Right cardiac atrium (tissue), 5 donors: Measurements from ENCODE around the gene RNF213. TPM values are rescaled to one million over a fixed set of nuclear protein-coding genes. Genes with fewer than 3 reads are reported as not detected.
A peak's percentile ranks its signal among the peaks of the same experiment; 100 is the strongest.
"Not testable (repeated sequence)": the region's sequence is repeated elsewhere in the genome, so short reads cannot be mapped to it uniquely, and the experiment has no call there.

Source experiments
- ATAC-seq, 2 donors: fragments of 200-7000 bp; cut with Tn5 transposase; one replicate each; pipeline versions ENCODE4 v1.8.0 to v1.9.1; 2020; ENCODE audit warnings: moderate library complexity in 2 of 2, mild to moderate bottlenecking in 1 of 2
- DNase-seq, 3 donors: peaks; one replicate each; pipeline ENCODE4 v3.0.0-alpha.2; 2020
- H3K27ac ChIP-seq: one replicate; pipeline ENCODE4 v1.5.1; 2013; ENCODE audit warnings: mild to moderate bottlenecking, low read length, control low read depth, moderate library complexity
- H3K27me3 ChIP-seq: one replicate; pipeline ENCODE4 v1.6.1; 2013; ENCODE audit not compliant: control insufficient read depth, insufficient read depth
- H3K4me1 ChIP-seq: one replicate; pipeline ENCODE4 v1.6.1; 2013; ENCODE audit warnings: low read length; ENCODE audit not compliant: control insufficient read depth, insufficient read depth
- H3K4me3 ChIP-seq: one replicate; pipeline ENCODE4 v1.5.1; 2013; ENCODE audit warnings: low read length, control low read depth
- H3K9me3 ChIP-seq: one replicate; pipeline ENCODE4 v1.6.1; 2013; ENCODE audit warnings: low read length; ENCODE audit not compliant: control insufficient read depth
- WGBS: extraction: QIAGEN DNeasy Blood & Tissue Kit; methylation state at CpG from one replicate; pipeline ENCODE4 v1.1.7; 2013; 5-methylcytosine and 5-hydroxymethylcytosine counted together
- intact Hi-C, 4 donors: fragments of 100-400 bp; cut with DNase I; formaldehyde crosslinking; loops; one replicate each; pipeline versions ENCODE4 v1.11.0 to v1.14.0; 2022 to 2023
- polyA plus RNA-seq: library from polyadenylated mRNA; stranded (reverse); fragments of 200-250 nt; gene quantifications from one replicate; pipeline ENCODE4 v1.2.3, GENCODE V29; 2013
- total RNA-seq, 4 donors: library from RNA; stranded (reverse); fragmentation: NEBNext Ultra II Directional; extraction: Animal tissue kit (Norgen Biotek cat#: 25700); gene quantifications; one replicate each; pipeline ENCODE4 v1.2.1, GENCODE V29; 2021
- donor health status: healthy with polysubstance abuse.
- donor health status: DM: no; HTN: yes; CAD: no.
- donor health status: DM: no; HTN: no; CAD: no.
- donor health status: DM: no; HTN: yes; CAD: no; lungs with severe emphysema.
- donor health status: DM: yes; HTN: yes; CAD: no.

The RNF213 gene
- total and polyA plus RNA-seq, 5 donors: 28.7 to 49.7 (median 43.0) TPM

DNA sequence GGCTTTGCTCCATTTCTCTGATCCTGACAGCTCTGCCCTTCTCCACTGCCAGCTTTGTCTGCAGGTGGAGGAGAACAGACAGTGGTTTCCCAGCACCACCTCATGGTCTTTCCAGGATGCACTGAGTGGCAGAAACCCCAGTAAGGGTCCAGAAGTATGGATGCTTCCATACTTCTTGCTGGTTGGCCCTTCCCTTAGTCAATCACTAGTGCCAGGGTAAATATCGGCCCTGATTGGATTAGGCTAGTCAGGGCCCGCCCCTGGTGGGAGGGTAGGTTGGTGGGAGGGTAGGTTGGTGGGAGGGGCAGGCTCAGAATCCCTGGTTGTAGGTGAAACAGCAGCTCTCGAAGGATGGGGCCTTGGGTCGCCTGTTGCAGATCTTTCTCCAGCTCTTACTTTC lies 10.2 kb downstream of the RNF213 start:
- intact Hi-C loops: no loop called here
- Histone ChIP-seq H3K4me3 (no peak overlapping the region), H3K4me1 (peaks cover 1% of the 10 kb centered on the region), H3K27ac (no peak overlapping the region), H3K9me3 (no peaks in the 10 kb centered on the region), H3K27me3 (no peaks in the 10 kb centered on the region)
- peak in 1 of 3 donors; percentile 67 for DNase-seq
- 77% methylated on average over 4 of the region's 4 CpGs for WGBS
- ATAC-seq: peak in 1 of 2 donors; percentile 64

DNA sequence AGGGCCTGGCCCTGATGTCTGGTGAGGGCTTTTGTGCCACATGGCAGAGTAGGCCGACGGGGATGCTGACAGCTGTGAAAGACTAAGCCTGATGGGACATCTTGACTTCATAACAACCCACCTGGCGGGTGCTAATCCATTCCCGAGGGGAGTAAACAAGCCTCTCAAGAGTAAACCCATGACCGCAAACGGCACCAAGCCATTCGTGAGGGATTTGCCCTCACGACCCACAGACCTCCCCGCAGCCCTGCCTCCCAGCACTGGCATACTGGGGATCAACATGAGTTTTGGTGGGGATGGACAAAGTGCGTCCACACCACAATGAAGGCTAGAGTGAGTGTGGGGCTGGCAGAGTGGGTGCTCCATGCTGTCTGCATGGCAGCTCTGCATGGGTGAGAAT lies 11.7 kb downstream of the RNF213 start:
- peaks cover 1% of the 10 kb centered on the region for H3K4me1 ChIP-seq
- ATAC-seq (no peak), DNase-seq (peak in 1 of 3 donors; percentile 28)
- no peak overlapping the region for H3K27ac ChIP-seq
- no peaks in the 10 kb centered on the region for H3K27me3 ChIP-seq
- 93% methylated on average over 10 of the region's 10 CpGs for WGBS
- no peak overlapping the region for H3K4me3 ChIP-seq
- intact Hi-C loops: no loop called here
- no peaks in the 10 kb centered on the region for H3K9me3 ChIP-seq

DNA sequence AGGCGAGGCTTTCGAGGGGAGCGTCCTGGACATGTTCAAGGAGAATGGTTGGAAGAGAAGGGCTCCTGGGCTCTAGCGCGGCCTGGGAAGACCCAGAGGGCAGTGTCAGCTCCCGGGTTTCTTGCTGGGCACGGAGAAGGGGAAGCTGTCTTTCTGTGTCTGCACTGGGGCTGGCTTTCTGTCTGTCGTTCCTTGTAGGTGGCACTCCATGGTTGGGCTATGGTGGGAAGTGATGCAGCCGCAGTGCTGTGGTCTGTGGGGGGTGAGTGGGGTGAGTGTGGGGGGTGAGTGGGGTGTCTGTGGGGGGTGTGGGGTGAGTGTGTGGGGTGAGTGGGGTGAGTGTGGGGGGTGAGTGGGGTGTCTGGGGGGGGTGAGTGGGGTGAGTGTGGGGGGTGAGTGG lies 13.7 kb downstream of the RNF213 start:
- H3K4me3 ChIP-seq: no peak overlapping the region
- H3K27me3 ChIP-seq: no peaks in the 10 kb centered on the region
- DNase-seq (peak in 1 of 3 donors; percentile 25), ATAC-seq (no peak)
- H3K27ac ChIP-seq: no peak overlapping the region
- peaks cover 1% of the 10 kb centered on the region for H3K4me1 ChIP-seq
- 81% methylated on average over 9 of the region's 9 CpGs for WGBS
- intact Hi-C loops: no loop called here
- H3K9me3 ChIP-seq: no peaks in the 10 kb centered on the region

DNA sequence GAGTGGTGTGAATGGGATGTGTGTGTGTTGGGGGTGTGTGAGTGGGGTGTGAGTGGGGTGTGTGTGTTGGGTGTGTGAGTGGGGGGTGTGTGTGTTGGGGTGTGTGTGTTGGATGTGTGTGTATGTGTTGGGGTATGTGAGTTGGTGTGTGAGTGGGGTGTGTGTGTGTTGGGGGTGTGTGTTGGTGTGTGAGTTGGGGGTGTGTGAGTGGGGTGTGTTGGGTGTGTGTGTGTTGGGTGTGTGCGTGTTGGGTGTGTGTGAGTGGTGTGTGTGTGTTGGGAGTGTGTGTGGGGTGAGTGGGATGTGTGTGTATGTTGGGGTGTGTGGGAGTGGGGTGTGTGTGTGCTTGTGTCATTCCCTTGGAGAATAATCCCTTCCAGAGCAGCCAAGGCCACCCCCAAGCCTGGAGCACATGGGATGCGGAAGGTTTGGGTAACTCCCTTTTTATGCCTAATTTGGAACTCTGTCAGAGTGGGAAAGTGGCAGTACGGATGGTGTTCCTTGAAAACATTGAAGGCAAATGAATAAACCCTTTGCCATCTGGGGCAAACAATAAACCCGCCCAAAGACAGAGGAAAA lies 14.3 kb downstream of the RNF213 start:
- 82% methylated on average over 4 of the region's 4 CpGs for WGBS
- H3K9me3 ChIP-seq: no peaks in the 10 kb centered on the region
- intact Hi-C loops: no loop called here
- peaks cover 1% of the 10 kb centered on the region for H3K4me1 ChIP-seq
- no peak overlapping the region for H3K4me3 ChIP-seq
- no peak overlapping the region for H3K27ac ChIP-seq
- no peak for ATAC-seq
- DNase-seq: peak in 1 of 3 donors; percentile 35
- no peaks in the 10 kb centered on the region for H3K27me3 ChIP-seq

DNA sequence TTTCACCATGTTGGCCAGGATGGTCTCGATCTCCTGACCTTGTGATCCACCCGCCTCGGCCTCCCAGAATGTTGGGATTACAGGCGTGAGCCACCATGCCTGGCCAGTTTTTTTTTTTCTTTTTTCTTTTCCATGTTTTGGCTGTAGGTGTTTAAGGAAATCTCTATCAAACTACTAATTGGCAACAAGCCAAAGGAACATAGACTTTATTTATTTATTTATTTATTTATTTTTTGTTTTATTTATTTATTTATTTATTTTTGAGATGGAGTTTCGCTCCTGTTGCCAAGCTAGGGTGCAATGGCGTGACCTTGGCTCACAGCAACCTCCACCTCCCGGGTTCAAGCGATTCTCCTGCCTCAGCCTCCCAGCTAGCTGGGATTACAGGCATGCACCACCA lies 15.2 kb downstream of the RNF213 start:
- intact Hi-C loops, H3K9me3 ChIP-seq, H3K27ac ChIP-seq, H3K4me1 ChIP-seq, H3K4me3 ChIP-seq, H3K27me3 ChIP-seq, ATAC-seq, DNase-seq: not testable (repeated sequence)
- WGBS: 97% methylated on average over 8 of the region's 8 CpGs

DNA sequence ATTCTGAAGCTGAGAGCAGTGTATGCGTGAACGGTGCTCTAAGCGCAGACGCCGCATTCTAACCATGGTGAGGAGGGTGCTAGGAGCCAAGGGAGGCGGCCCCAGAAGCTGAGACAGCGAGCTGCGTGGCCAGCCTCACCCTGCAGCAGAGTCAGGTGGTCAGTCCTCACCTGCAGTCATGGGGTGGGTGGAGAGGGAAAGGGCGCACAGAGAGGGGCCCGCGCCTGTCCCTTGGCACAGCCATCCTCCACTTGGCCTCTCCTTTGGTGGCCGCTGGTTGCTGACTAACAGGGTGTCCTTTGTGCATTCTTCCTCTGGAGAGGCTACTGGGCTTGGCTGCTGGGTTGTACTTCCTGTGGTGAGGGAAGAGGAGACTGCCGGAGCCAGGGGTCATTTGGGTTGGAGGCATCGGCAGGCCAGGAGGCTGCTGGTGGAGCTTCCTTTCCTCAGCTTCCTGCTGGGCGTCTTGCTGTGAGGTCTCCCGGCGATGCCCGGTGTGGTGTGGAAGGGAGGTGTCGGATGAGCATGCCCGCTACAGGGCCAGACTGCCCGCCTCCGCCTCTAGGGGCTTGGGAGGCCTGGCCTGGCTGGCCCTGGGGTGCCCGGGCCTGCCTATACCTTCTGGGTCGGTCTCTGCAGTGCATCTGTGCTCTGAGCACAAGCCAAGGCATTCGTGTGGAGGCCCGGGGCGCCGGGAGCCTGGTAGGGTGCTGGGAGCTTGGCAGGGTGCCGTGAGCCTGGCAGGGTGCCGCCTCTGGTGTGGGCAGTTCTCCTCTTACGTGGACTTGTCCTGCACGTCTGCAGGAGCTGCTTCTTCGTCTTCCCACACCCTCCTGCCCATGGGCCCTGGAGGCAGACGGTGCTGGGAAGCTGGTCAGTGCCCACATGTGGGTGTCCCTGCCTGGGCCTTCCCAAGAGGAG lies 17.4 kb downstream of the RNF213 start:
- H3K27ac ChIP-seq: no peak overlapping the region
- no peak overlapping the region for H3K4me3 ChIP-seq
- ATAC-seq (peak; percentile 51 to 75), DNase-seq (peak in 2 of 3 donors; percentile 50 to 57)
- no peaks in the 10 kb centered on the region for H3K27me3 ChIP-seq
- H3K4me1 ChIP-seq: no peaks in the 10 kb centered on the region
- H3K9me3 ChIP-seq: no peaks in the 10 kb centered on the region
- intact Hi-C loops: no loop called here
- WGBS: 81% methylated on average over 34 of the region's 34 CpGs

DNA sequence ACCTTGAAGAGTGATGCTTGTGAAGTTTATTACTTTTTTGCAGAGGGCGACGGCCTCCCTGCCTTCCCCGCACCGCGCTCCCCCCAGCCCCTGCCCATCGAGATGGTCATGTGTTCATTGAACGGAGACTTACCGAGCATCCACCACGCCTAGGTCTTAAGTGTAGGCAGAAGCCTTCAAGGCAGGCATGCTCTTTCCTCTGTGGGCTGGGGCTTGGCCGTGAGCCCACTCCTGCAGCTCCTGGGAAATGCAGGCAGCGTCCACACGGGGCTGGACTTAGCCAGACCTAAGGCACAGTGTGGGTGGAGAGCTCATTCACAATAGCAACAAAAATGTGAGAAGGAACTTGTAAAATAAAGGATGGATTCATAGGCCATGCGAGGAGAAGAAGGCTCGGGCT lies 19.2 kb downstream of the RNF213 start:
- Histone ChIP-seq H3K4me3 (no peak overlapping the region), H3K9me3 (no peaks in the 10 kb centered on the region), H3K27me3 (no peaks in the 10 kb centered on the region), H3K4me1 (no peaks in the 10 kb centered on the region), H3K27ac (no peak overlapping the region)
- DNase-seq: peak; percentile 82 to 93 (median 93)
- ATAC-seq: peak; percentile 84
- intact Hi-C loops: no loop called here
- WGBS: 41% methylated on average over 14 of the region's 14 CpGs

DNA sequence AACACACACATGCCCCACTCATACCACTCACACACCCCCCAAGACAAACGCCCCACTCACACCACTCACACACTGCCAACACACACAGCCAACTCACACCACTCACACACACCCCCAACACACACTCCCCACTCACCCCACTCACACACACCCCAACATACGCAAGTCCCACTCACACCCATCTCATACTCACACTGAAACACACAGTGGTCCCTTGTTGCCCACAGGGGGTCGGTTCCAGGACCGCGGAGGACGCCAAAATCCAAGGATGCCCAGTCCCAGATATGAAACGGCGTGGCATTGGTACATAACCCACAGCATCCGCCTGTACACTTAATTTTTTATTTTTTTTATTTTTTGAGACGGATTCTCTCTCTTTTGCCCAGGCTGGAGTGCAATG lies 20.9 kb downstream of the RNF213 start:
- Histone ChIP-seq H3K4me3 (no peak overlapping the region), H3K27ac (no peak overlapping the region), H3K9me3 (no peaks in the 10 kb centered on the region), H3K4me1 (no peaks in the 10 kb centered on the region), H3K27me3 (no peaks in the 10 kb centered on the region)
- DNase-seq: no peak
- 96% methylated on average over 10 of the region's 10 CpGs for WGBS
- no peak for ATAC-seq
- intact Hi-C loops: no loop called here

DNA sequence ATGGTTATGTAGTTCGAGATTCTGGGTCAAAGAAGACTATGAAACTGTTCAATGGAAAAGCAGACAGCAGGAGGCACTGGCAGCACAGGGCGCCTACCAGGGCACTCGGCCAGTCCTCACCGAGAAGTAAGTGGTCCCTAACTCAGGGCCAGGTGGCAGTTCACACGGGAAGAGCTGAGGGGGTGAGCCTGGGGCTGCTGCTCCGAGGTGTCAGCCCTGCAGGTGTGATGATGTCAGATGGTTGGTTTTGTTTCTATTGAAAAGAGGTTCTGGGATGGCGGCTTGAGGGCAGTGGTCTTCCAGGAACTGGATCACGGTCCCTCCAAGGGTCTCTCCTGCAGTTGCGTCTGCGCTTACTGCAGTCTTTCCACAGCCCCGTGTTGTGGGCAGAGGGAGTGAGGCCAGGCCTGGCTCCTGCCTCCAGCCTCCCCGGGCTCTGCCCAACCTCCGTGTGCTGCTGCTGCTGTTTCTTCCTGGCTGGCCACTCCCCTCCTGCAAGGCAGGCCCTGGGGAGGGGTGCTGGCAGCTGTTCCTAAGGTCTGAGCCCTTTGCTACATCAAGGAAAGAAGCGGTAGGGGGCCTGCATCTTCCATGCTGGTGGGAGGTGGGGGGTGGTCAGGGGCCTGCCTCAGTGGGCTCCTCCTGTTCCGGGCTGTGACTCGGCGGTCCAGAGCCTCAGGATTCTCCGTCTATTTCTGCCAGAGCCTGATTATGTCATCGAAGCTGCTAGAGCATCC lies 22.6 kb downstream of the RNF213 start:
- no peaks in the 10 kb centered on the region for H3K4me1 ChIP-seq
- no peak overlapping the region for H3K27ac ChIP-seq
- DNase-seq (no peak), ATAC-seq (no peak)
- intact Hi-C loops: no loop called here
- no peaks in the 10 kb centered on the region for H3K27me3 ChIP-seq
- H3K4me3 ChIP-seq: no peak overlapping the region
- no peaks in the 10 kb centered on the region for H3K9me3 ChIP-seq
- 76% methylated on average over 19 of the region's 19 CpGs for WGBS

DNA sequence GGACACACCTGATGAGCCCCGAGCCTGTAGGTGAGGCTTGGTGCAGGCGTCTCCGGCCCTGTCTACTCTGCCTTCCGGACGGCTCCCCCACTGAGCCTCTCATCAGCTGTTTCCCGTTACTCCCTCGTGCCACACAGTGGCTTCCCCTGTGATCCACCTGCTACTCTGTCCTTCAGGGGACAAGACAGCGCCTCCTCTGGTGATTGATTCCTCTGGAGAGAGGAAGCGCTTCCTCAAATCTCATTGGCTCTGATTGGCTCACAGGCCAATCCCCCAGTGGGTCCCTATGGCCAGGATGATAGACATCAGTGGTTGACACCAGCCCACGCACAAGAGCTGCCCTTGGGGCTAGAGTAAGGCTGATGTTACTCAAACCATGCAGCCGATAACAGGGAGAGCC lies 24.0 kb downstream of the RNF213 start:
- 86% methylated on average over 11 of the region's 11 CpGs for WGBS
- Histone ChIP-seq H3K9me3 (no peaks in the 10 kb centered on the region), H3K4me1 (no peaks in the 10 kb centered on the region), H3K27me3 (no peaks in the 10 kb centered on the region), H3K27ac (no peak overlapping the region), H3K4me3 (no peak overlapping the region)
- ATAC-seq (no peak), DNase-seq (no peak)
- intact Hi-C loops: no loop called here
